Stimulated activated CD4-positive, alpha-beta T cell treated with anti-CD3 and anti-CD28 coated beads, Interleukin-1b, Interleukin-23, amount 100 ng/mL, for 1 hour (primary cell): ENCODE data around the gene B4GALT3.

Experiments
- DNase-seq, 2 donors: peaks; one replicate each; pipeline ENCODE4 v3.0.0-alpha.2; 2020; ENCODE audit warnings: low read depth in 2 of 2

The B4GALT3 gene

GRCh38 chr1:161188381-161188780 is 11.1 kb upstream of the B4GALT3 start:
- DNase-seq, result no peak

DNA sequence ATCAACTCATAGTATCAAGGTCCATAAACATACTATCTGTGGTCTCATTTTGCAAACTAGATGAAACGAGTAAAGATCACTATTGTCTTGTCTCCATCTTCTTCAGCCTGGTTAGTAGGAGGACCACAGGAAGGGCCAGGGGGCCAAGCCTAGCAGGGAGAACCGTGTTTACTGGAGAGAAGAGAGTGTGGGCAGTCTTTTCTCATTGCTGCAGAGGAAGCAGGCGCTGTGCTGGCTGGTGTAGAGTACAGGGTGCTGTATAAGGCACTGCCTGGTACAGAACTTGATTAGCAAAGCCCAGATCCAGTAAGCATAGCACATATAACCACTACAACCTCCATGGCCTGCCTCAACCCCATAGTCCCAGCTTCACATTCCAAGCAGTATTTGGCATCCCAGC is 10.0 kb upstream of the B4GALT3 start:
- no peak for DNase-seq

- no peak for DNase-seq
These were observed 8.5 kb upstream of the B4GALT3 start for GRCh38 chr1:161185732-161186311.

DNA sequence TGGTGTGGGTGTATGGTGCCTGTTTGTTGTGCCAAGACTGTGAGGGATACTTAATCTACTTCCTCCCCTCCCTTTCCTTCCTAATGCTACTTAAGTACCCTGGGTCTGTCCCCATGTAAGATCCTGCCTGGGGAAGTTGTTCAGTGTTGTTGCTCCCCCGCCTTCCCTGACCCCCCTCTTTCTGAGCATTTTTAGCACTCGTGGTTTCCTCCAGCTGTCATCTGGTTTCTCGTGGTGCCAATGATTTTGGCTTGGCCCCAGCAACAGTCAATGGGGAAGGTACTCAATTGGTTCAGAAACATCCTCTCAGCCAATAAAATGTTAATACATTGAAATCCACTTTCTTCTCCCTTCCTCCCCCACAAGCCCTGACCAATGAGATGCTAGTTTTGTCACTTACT is 8.0 kb upstream of the B4GALT3 start:
- DNase-seq, result peak in 1 of 2 donors; percentile 50

GRCh38 chr1:161182214-161182613 is 4.9 kb upstream of the B4GALT3 start:
- DNase-seq, result no peak

DNA sequence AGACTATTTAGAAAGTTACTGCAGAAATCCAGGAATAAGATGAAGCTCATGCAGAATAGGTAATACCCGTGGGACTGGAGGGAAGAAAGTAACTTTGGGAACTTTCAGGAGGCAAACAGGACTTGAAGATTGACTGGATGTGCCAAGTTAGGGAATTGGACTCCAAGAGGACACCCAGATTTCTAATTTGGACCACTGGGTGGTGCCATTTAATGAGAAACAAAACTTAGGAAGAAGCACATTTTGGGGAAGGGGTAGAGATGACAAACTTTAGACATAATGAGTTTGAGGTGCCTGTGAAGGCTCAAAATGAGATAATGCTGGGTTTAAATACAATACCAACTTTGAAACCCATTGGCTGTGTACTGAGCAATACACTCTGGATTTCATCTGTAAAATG is 3.3 kb upstream of the B4GALT3 start:
- no peak for DNase-seq

DNA sequence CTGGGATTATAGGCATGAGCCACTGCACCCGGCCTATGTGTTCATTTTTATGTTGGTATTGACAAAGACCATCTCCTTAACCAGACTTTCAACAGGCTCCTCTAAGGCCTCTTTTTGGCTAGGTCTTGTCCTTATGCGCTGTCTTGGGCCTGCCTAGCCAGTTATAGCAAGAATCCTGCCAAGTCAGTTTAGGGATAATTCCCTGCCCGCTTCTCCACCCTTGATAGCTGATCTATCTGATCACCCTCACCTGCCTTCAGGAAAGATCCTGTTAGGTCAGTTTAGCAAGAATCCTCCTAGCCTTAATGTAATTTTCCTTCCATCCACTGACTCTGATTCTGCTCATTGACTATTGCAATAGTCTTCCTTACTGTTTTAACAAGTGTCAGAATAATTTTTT is 2.4 kb upstream of the B4GALT3 start:
- no peak for DNase-seq

- no peak for DNase-seq
These were observed 583 bp upstream of the B4GALT3 start for GRCh38 chr1:161177936-161178244.

DNA sequence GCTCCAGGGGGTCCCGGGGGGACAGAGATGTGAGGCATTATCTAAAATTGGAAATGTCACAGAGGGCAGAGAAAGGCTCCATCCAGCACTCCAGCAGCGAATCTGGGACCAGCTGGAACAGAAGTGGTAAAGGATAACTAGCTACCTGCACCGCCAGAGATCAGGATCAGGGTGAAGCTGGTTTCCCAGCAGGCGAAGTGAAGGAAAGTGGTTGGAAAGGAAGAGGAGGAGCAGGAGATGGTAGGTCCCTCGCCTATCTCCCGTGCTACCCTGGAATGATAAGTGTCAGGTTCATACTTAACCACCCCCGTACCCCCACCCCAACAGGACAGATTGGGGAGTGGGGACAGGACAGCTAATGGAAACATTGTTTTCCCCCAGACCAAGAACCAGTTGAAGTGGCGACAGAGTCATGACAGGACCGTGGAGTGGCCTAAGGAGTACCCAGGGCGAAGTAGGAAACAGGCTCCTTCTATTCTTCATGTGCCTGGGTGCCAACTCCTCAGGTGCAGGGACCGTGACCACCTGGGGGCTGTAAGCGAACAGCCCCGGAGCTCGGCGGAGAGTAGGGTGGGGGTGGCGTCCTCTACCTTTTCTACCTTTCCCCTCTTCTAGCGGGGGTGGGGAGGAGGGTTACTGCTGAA is 717 bp downstream of the B4GALT3 start:
- DNase-seq, result no peak

DNA sequence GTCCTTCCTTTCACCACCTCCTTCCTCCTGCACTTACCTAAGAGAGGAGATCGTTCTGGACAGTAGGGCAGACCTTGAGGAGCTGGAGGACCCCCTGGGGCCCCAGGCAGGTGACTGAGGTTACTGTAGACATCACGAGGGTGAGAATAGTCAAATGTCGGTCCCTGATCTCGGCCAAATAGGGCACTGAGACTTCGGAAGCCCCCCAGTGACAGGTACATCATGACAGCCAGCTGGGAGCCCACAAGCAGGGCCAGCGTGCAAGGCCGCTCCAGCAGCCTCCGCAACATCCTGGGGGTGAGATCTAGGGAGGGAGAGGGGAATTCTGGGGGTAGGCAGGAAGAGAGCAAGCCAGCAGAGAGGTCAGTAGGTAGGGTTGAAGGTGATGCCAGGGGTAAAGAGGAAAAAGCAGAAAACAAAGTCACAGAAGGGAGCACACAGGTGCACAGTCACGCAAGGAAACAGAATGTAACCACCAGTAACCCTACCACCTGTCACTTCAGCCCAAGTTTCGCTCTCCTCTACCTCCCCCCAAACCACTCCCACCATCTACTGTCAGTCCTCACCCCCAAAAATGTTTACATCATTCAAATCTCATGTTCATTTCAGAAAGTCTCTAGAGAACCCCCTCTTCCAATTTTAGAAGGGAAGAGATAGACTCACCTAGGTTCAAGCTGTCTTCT is 1.4 kb downstream of the B4GALT3 start:
- no peak for DNase-seq

GRCh38 chr1:161174911-161175310 is 2.4 kb downstream of the B4GALT3 start:
- no peak for DNase-seq

GRCh38 chr1:161173711-161174110 is 3.6 kb downstream of the B4GALT3 start:
- DNase-seq, result no peak

- no peak for DNase-seq
These were observed 4.4 kb downstream of the B4GALT3 start for GRCh38 chr1:161172776-161173376.

DNA sequence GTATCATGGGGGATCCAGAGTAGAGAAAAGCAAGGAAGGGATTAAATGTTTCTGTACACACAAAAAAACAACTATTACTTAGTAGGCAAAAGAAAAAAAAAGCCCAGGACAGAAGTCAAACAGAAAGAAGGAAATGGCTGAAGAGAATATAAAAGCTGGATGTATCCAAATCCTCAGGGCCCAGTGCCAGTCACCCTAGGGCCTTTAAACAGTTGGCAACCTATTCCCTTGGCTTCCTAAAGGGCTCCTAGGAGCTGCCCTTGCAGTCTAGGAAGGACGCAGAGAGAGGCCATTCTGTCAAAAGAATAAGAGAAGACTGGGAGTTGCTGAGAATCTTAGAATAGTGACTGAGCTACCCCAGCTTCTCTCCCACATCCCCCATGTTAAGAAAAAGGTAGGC is 5.0 kb downstream of the B4GALT3 start:
- no peak for DNase-seq

GRCh38 chr1:161171696-161172095 is 5.6 kb downstream of the B4GALT3 start:
- no peak for DNase-seq

- no peak for DNase-seq
These were observed 6.1 kb downstream of the B4GALT3 start for GRCh38 chr1:161171191-161171590.

DNA sequence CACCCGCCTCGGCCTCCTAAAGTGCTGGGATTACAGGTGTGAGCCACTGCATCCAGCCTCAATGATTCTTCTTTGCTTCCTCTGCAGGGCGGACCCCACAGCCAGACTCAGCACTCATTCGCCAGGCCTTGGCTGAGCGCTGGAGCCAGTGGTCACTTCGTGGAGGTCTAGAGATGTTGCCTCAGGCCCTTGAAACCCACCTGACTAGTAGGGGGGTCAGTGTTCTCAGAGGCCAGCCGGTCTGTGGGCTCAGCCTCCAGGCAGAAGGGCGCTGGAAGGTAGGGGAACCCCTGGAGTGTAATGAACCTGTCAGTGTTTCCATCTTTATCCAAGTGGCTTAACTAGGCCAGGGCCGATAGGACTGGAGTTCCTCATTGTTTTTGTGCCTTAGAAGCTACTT is 8.4 kb downstream of the B4GALT3 start:
- no peak for DNase-seq

- DNase-seq, result no peak
These were observed 10.4 kb downstream of the B4GALT3 start for GRCh38 chr1:161166669-161167548.

- peak; percentile 71 to 74 for DNase-seq
These were observed 11.3 kb downstream of the B4GALT3 start, which contains the start of gene PPOX for GRCh38 chr1:161165742-161166668. Gene PPOX (plus strand): TSS chr1:161166426. CDS start chr1:161166848, 422 bp downstream.

- no peak for DNase-seq
These were observed 12.3 kb downstream of the B4GALT3 start for GRCh38 chr1:161164901-161165610.
